Activated T-cell treated with anti-CD3 and anti-CD28 coated beads for 48 hours (primary cell): ENCODE measurements around the gene LEO1.

Experiments used
- DNase-seq: peaks from one replicate; pipeline ENCODE4 v3.0.0-alpha.2; 2020; ENCODE audit warnings: low read depth

Gene LEO1

GRCh38 chr15:51931016-51931415 is 40.6 kb downstream of the LEO1 start:
- DNase-seq, result no peak

GRCh38 chr15:51926809-51927208 is 44.8 kb downstream of the LEO1 start:
- DNase-seq, result no peak

- DNase-seq, result no peak
Measured at GRCh38 chr15:51924156-51925068, 47.2 kb downstream of the LEO1 start.

GRCh38 chr15:51917493-51917892 is 54.1 kb downstream of the LEO1 start:
- DNase-seq, result no peak

- DNase-seq, result no peak
Measured at GRCh38 chr15:51912528-51912927, 59.0 kb downstream of the LEO1 start.

- no peak for DNase-seq
Measured at GRCh38 chr15:51909584-51909983, 62.0 kb downstream of the LEO1 start.

GRCh38 chr15:51908316-51908715 is 63.3 kb downstream of the LEO1 start:
- DNase-seq, result no peak

GRCh38 chr15:51907136-51907862 is 64.3 kb downstream of the LEO1 start:
- no peak for DNase-seq

GRCh38 chr15:51904931-51905330 is 66.6 kb downstream of the LEO1 start:
- DNase-seq, result no peak

GRCh38 chr15:51904421-51904820 is 67.2 kb downstream of the LEO1 start:
- DNase-seq, result no peak

- DNase-seq, result no peak
Measured at GRCh38 chr15:51889486-51889885, 82.1 kb downstream of the LEO1 start.

GRCh38 chr15:51888593-51889195 is 82.9 kb downstream of the LEO1 start:
- DNase-seq, result no peak
